Stimulated activated CD4-positive, alpha-beta T cell treated with anti-CD3 and anti-CD28 coated beads, Interleukin-1b, Interleukin-23, amount 100 ng/mL, for 24 hours (primary cell): ENCODE measurements around the gene DAP.
A peak's percentile ranks its signal among the peaks of the same experiment; 100 is the strongest.
"Not testable (repeated sequence)": the region's sequence is repeated elsewhere in the genome, so short reads cannot be mapped to it uniquely, and the experiment has no call there.

Experiments
- DNase-seq, 4 experiments: peaks; one replicate each; pipeline ENCODE4 v3.0.0-alpha.2; 2020; ENCODE audit warnings: low read depth in 4 of 4, low spot score in 1 of 4

Gene DAP

DNA sequence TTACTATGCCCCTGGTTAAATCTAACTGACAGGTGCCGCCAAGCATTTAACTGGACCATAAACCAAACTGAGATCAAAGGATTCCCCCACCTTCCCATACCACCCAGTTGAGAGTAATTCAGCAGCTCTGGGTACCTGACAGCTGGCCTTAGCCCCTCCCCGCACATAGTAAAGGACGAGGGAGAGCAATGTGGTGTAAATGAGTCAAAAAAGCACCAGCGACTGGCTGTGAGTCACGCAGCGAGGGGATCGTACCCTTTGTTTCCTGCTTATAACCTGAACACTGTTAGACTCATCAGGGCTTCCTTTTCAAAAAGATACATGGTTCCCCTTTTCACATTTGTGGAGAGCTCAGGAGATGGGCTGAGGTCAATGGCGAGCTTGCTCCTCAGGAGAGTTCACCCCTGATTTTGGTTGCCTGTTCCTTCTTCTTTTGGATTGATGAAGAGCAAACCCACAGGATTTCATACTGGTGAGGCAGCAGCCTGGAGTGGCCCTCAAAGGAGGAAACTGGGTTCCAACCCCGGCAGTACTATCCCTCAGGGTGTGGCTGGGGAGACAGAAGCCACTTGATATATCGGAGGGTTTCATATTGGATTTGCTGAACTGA, 125.7 kb downstream of the DAP start:
- peak; percentile 34 to 75 (median 53) for DNase-seq

DNA sequence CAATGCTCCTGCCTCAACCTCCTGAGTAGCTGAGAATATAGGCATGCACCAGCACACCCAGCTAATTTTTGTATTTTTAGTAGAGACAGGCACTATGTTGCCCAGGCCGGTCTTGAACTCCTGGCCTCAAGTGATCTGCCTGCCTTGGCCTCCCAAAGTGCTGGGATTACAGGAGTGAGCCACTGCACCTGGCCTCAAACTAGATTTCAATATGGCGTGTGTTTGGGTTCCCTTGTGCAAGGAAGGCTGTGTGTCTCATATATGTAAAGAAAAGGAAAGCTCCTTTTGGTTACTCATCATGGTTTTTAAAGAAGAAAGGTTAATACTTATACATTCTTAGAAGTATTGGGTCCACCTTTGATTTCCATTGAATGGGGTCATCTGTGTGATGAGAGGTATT, 126.5 kb downstream of the DAP start:
- DNase-seq = no peak

DNA sequence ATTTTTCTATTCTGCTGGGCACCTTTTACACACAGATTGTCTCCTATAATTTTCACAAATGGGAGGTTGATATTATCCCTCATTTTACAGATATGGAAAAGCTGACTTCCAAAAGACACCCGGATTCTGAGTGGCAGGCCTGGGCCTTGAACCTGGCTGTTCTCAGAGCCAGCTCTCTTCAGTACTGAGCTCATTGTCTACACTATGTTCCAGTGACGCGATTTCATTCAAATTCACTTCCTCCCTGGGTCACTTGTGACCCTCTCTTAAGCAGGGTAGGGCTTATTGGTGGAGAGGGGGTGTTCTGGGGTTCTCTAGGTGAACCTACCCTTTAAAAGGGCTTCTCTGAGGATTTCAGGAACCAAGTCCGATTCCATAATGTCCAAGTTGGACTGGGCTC, 127.0 kb downstream of the DAP start:
- no peak for DNase-seq

DNA sequence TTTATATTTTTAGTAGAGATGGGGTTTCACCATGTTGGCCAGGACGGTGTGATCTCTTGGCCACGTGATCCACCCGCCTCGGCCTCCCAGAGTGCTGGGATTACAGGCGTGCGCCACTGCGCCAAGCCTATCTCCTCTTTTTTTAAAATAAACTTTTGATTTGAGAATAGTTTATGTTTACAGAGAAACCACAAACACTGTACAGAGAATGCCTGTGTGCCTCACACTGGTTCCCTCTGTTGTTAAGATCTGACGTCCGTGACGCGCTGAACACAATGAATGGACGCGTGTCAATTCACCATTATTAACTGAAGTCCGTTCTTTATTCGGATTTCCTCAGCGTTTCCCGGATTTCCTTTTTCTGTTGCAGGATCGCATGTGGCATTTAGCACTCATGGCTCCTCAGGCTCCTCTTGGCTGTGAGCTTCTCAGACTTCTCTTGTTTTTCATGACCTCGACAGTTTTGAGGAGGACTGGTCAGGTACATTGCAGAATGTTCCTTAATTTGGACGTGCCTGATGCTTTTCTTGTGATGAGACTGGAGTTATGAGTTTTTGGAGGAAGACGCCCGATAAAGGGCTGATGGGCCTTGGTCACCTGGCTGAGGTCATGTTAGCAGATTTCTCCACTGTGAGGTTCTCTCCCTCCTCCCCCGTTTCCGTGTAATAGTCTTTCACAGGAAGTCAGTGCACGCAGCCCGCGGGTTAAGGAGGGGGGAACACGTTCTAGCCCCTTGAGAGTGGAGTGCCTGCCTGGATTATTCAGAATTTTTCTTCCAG, 127.6 kb downstream of the DAP start:
- peak in 1 of 4 experiments; percentile 37 for DNase-seq

DNA sequence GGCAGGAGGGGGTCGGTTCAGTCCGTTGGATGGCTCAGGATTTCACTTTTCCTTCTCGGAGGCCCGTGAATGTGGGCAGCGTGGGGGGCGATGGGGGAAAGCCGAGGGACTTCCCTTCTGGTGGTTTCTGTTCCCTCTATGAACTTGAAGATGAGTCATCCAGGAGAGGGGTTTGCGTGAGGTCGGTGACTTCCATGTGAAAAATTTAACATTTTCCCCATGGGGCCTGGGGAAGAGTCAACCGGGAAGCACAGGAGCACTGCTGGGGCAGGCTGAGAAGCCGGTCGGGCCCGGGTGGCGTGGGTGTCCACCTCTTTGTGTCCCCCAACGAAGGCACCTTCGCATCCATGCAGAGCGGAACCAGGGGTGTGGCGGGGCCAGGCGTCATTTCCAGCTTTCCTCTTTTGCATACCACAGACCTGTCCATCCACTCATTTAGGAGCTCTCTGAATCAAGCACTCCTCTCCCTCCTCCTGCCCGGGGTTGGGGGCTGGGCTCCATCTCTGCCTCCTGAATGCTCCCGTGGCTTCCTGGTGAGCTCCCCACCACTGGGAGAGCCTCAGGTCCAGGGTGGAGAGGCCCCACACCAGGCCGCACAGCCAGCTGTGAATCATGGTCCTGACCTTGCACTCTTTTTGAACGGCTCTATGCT, 128.8 kb downstream of the DAP start:
- peak in 2 of 4 experiments; percentile 22 to 61 for DNase-seq

DNA sequence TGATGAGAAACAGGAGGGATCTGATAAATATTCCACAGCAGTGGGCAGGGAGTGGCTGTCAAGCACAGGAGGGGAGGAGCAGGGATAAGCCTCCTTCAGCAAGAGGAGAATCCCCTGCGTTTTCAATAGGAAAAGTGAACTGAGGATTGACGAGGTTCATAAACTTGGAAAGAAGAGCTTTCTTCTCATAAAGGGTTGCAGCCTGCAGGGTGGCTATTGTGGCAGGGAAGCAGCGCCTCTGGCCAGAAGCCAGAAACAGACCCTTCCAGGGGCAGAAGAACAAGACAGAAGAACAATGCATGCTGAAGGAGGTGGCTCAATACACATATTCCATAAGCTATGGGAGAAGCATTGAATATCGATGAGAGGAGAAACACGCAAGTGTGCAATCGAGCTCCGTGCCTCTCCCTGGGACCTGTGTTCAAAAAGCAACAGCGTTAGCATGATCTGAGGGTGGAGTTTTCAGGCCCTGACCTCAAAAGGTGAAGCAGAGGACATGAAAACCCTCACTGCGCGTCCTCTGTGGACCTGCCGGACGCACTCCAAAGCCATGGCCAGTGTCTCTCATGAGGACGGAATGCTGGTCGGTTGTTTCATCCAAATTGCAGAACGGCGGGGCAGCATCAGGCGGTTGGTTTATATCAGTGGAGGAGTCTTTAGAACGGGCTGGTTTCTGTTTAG, 129.6 kb downstream of the DAP start:
- DNase-seq = no peak

DNA sequence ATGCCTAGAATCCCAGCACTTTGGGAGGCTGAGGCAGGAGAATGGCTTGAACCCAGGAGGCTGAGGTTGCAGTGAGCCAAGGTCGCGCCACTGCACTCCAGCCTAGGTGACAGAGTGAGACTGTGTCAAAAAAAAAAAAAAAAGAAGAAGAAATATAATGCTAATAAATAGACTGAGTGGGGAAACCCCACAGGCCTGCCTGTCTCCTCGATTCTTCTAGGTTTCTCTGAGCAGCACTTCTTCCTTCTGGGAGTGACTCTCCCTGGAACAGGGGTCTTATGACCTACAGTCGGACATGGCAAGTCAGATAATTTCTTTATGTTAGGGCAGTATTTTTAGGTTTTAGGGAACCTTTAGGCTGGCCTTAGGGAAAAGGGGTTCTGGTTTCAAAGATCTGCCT, 130.3 kb downstream of the DAP start:
- DNase-seq = not testable (repeated sequence)

DNA sequence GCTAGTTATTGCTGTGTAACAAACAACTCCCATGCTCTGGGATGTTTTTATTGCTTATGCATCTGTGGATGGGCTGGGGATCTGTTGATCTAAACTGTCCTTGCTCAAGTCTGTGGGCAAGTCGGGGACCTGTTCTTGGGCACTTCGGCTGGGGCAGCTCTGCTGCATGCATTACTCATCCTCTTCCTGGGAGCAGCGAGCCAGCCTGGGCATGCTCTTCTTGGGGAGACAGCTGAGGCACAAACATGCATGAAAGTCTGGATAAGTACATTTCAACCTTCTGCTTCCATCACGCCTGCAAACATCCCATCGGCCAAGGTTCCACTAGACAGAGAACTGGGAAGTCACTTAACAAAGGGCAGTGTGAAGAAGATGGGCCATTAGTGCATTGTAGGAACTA, 130.9 kb downstream of the DAP start:
- no peak for DNase-seq

DNA sequence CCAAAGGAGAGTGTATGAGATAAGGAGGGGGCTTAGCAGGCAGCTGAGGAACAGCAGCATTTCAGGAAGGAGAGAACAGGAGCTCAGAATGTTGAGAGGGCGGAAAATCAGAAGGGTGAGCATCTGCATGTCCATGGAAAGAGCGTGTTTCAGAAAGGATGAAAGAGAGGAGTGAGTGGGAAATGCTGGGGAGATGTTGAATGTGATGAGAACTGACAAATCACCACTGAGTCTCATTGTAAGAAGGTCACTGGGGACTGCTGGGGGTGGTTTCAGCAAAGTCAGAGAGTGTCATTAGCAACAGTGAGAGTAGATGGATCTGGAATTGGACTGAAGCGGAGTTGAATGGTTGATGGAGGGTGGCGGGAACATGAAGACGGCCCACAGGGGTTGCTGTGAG, 131.4 kb downstream of the DAP start:
- no peak for DNase-seq
